ENCODE data around the gene MTSS2. TPM values are rescaled to one million over a fixed set of nuclear protein-coding genes. Genes with fewer than 3 reads are reported as not detected.

MTSS2 gene
- polyA plus RNA-seq (2013, experiment 1 of 2), result 35.2 TPM
- 34.0 TPM for polyA plus RNA-seq (2013, experiment 2 of 2)

GRCh38 chr16:70685938-70686375 lies at the start of gene MTSS2:
Gene MTSS2 (minus strand): TSS chr16:70686053. CDS start chr16:70685791, 262 bp downstream.
- Histone ChIP-seq H3K27ac (ENCODE audit: low read depth, low read length) (no peak within 1 kb of the TSS), H3K4me1 (ENCODE audit: insufficient read depth, low read length) (peaks cover 16% of the 10 kb centered on the region), H3K9me3 (ENCODE audit: insufficient read depth, low read depth, low read length) (no peaks in the 10 kb centered on the region), H3K27me3 (ENCODE audit: insufficient read depth, low read length) (no peaks in the 10 kb centered on the region), H3K4me3 (ENCODE audit: low read length) (peak within 1 kb of the TSS; percentile 67), H3K9ac (ENCODE audit: low read depth, low read length) (peak within 1 kb of the TSS; percentile 75), H3K36me3 (ENCODE audit: insufficient read depth, low read length) (no peaks in the 10 kb centered on the region)
- under 1% methylated on average over 72 of the region's 72 CpGs for WGBS

GRCh38 chr16:70735141-70735979 lies 49.5 kb upstream of the MTSS2 start:
- no peaks in the 10 kb centered on the region for H3K9me3 ChIP-seq (ENCODE audit: insufficient read depth, low read depth, low read length)
- peaks cover 9% of the 10 kb centered on the region; the same call in 1 of the 2 replicates for H3K36me3 ChIP-seq (ENCODE audit: insufficient read depth, low read length)
- peaks cover 9% of the 10 kb centered on the region; the same call in 1 of the 2 replicates for H3K4me1 ChIP-seq (ENCODE audit: insufficient read depth, low read length)
- WGBS, result 88% methylated on average over 13 of the region's 13 CpGs
- H3K27ac ChIP-seq (ENCODE audit: low read depth, low read length), result no peak overlapping the region
- no peak overlapping the region for H3K4me3 ChIP-seq (ENCODE audit: low read length)
- H3K9ac ChIP-seq (ENCODE audit: low read depth, low read length), result no peak overlapping the region
- H3K27me3 ChIP-seq (ENCODE audit: insufficient read depth, low read length), result no peaks in the 10 kb centered on the region

GRCh38 chr16:70734522-70735095 lies 48.8 kb upstream of the MTSS2 start:
- no peak overlapping the region for H3K27ac ChIP-seq (ENCODE audit: low read depth, low read length)
- H3K36me3 ChIP-seq (ENCODE audit: insufficient read depth, low read length), result peaks cover 9% of the 10 kb centered on the region; the same call in 1 of the 2 replicates
- H3K9me3 ChIP-seq (ENCODE audit: insufficient read depth, low read depth, low read length), result no peaks in the 10 kb centered on the region
- 95% methylated on average over 4 of the region's 4 CpGs for WGBS
- no peak overlapping the region for H3K4me3 ChIP-seq (ENCODE audit: low read length)
- H3K27me3 ChIP-seq (ENCODE audit: insufficient read depth, low read length), result no peaks in the 10 kb centered on the region
- H3K9ac ChIP-seq (ENCODE audit: low read depth, low read length), result no peak overlapping the region
- H3K4me1 ChIP-seq (ENCODE audit: insufficient read depth, low read length), result peaks cover 9% of the 10 kb centered on the region; the same call in 1 of the 2 replicates

- Histone ChIP-seq H3K9me3 (ENCODE audit: insufficient read depth, low read depth, low read length) (no peaks in the 10 kb centered on the region), H3K4me1 (ENCODE audit: insufficient read depth, low read length) (no peaks in the 10 kb centered on the region; the same call in 1 of the 2 replicates), H3K27ac (ENCODE audit: low read depth, low read length) (no peak overlapping the region), H3K9ac (ENCODE audit: low read depth, low read length) (no peak overlapping the region), H3K4me3 (ENCODE audit: low read length) (no peak overlapping the region), H3K27me3 (ENCODE audit: insufficient read depth, low read length) (no peaks in the 10 kb centered on the region), H3K36me3 (ENCODE audit: insufficient read depth, low read length) (peaks cover 24% of the 10 kb centered on the region)
- WGBS, result 94% methylated on average over 3 of the region's 3 CpGs
These were observed 45.1 kb upstream of the MTSS2 start for GRCh38 chr16:70730944-70731343.

- H3K9ac ChIP-seq (ENCODE audit: low read depth, low read length), result no peak overlapping the region
- H3K4me3 ChIP-seq (ENCODE audit: low read length), result no peak overlapping the region
- 75% methylated on average over 7 of the region's 7 CpGs for WGBS
- H3K27me3 ChIP-seq (ENCODE audit: insufficient read depth, low read length), result no peaks in the 10 kb centered on the region
- peaks cover 24% of the 10 kb centered on the region for H3K36me3 ChIP-seq (ENCODE audit: insufficient read depth, low read length)
- H3K9me3 ChIP-seq (ENCODE audit: insufficient read depth, low read depth, low read length), result no peaks in the 10 kb centered on the region
- H3K4me1 ChIP-seq (ENCODE audit: insufficient read depth, low read length), result no peaks in the 10 kb centered on the region; the same call in 1 of the 2 replicates
- no peak overlapping the region for H3K27ac ChIP-seq (ENCODE audit: low read depth, low read length)
These were observed 44.2 kb upstream of the MTSS2 start for GRCh38 chr16:70730031-70730430.

GRCh38 chr16:70729292-70729691 lies 43.4 kb upstream of the MTSS2 start:
- WGBS, result 93% methylated on average over 8 of the region's 8 CpGs

GRCh38 chr16:70728150-70728549 lies 42.3 kb upstream of the MTSS2 start:
- no peak overlapping the region for H3K9ac ChIP-seq (ENCODE audit: low read depth, low read length)
- 96% methylated on average over 9 of the region's 9 CpGs for WGBS
- H3K36me3 ChIP-seq (ENCODE audit: insufficient read depth, low read length), result peaks cover 24% of the 10 kb centered on the region
- no peaks in the 10 kb centered on the region for H3K27me3 ChIP-seq (ENCODE audit: insufficient read depth, low read length)
- H3K4me3 ChIP-seq (ENCODE audit: low read length), result no peak overlapping the region
- no peaks in the 10 kb centered on the region; the same call in 1 of the 2 replicates for H3K4me1 ChIP-seq (ENCODE audit: insufficient read depth, low read length)
- H3K27ac ChIP-seq (ENCODE audit: low read depth, low read length), result no peak overlapping the region
- no peaks in the 10 kb centered on the region for H3K9me3 ChIP-seq (ENCODE audit: insufficient read depth, low read depth, low read length)

More at GRCh38 chr16:70729292-70729691, 43.4 kb upstream of the MTSS2 start:
- Histone ChIP-seq H3K4me3 (ENCODE audit: low read length) (no peak overlapping the region), H3K9me3 (ENCODE audit: insufficient read depth, low read depth, low read length) (no peaks in the 10 kb centered on the region), H3K27ac (ENCODE audit: low read depth, low read length) (no peak overlapping the region), H3K4me1 (ENCODE audit: insufficient read depth, low read length) (no peaks in the 10 kb centered on the region; the same call in 1 of the 2 replicates), H3K36me3 (ENCODE audit: insufficient read depth, low read length) (peaks cover 24% of the 10 kb centered on the region), H3K27me3 (ENCODE audit: insufficient read depth, low read length) (no peaks in the 10 kb centered on the region), H3K9ac (ENCODE audit: low read depth, low read length) (no peak overlapping the region)

GRCh38 chr16:70726892-70727361 lies 41.1 kb upstream of the MTSS2 start:
- H3K9ac ChIP-seq (ENCODE audit: low read depth, low read length), result no peak overlapping the region
- peaks cover 24% of the 10 kb centered on the region for H3K36me3 ChIP-seq (ENCODE audit: insufficient read depth, low read length)
- H3K4me3 ChIP-seq (ENCODE audit: low read length), result no peak overlapping the region
- WGBS, result 95% methylated on average over 6 of the region's 9 CpGs
- H3K27me3 ChIP-seq (ENCODE audit: insufficient read depth, low read length), result no peaks in the 10 kb centered on the region
- H3K9me3 ChIP-seq (ENCODE audit: insufficient read depth, low read depth, low read length), result no peaks in the 10 kb centered on the region
- H3K4me1 ChIP-seq (ENCODE audit: insufficient read depth, low read length), result no peaks in the 10 kb centered on the region; the same call in 1 of the 2 replicates
- no peak overlapping the region for H3K27ac ChIP-seq (ENCODE audit: low read depth, low read length)

GRCh38 chr16:70725912-70726828 lies 40.3 kb upstream of the MTSS2 start:
- no peak overlapping the region for H3K27ac ChIP-seq (ENCODE audit: low read depth, low read length)
- H3K9me3 ChIP-seq (ENCODE audit: insufficient read depth, low read depth, low read length), result no peaks in the 10 kb centered on the region
- 94% methylated on average over 31 of the region's 31 CpGs for WGBS
- H3K4me1 ChIP-seq (ENCODE audit: insufficient read depth, low read length), result no peaks in the 10 kb centered on the region; the same call in 1 of the 2 replicates
- no peaks in the 10 kb centered on the region for H3K27me3 ChIP-seq (ENCODE audit: insufficient read depth, low read length)
- no peak overlapping the region for H3K4me3 ChIP-seq (ENCODE audit: low read length)
- peaks cover 20% of the 10 kb centered on the region for H3K36me3 ChIP-seq (ENCODE audit: insufficient read depth, low read length)
- H3K9ac ChIP-seq (ENCODE audit: low read depth, low read length), result peak overlapping the region; percentile 21; the same call in 1 of the 2 replicates

GRCh38 chr16:70725024-70725911 lies 39.4 kb upstream of the MTSS2 start:
- H3K4me1 ChIP-seq (ENCODE audit: insufficient read depth, low read length), result no peaks in the 10 kb centered on the region; the same call in 1 of the 2 replicates
- H3K27ac ChIP-seq (ENCODE audit: low read depth, low read length), result no peak overlapping the region
- H3K4me3 ChIP-seq (ENCODE audit: low read length), result no peak overlapping the region
- 0 out of 2 replicates have a peak overlapping the region, but pooled peaks have one; percentile 21 for H3K9ac ChIP-seq (ENCODE audit: low read depth, low read length)
- H3K27me3 ChIP-seq (ENCODE audit: insufficient read depth, low read length), result no peaks in the 10 kb centered on the region
- no peaks in the 10 kb centered on the region for H3K9me3 ChIP-seq (ENCODE audit: insufficient read depth, low read depth, low read length)
- peaks cover 18% of the 10 kb centered on the region for H3K36me3 ChIP-seq (ENCODE audit: insufficient read depth, low read length)
- 92% methylated on average over 22 of the region's 22 CpGs for WGBS

All from HUES64 (cell line).